CD14-positive monocyte (primary cell): ENCODE data around the gene TSPAN5. TPM values are rescaled to one million over a fixed set of nuclear protein-coding genes. Genes with fewer than 3 reads are reported as not detected.

Source experiments
- DNase-seq, 3 donors: peaks; one replicate each; pipeline ENCODE4 v3.0.0-alpha.2; 2011 to 2022
- H2AFZ ChIP-seq: 2 replicates; pipeline ENCODE4 v1.6.0; 2012; ENCODE audit warnings: mild to moderate bottlenecking, low read depth, low read length, inconsistent platforms; ENCODE audit not compliant: insufficient read depth, poor library complexity, severe bottlenecking
- H3K27ac ChIP-seq, 2 donors: 1 replicate in 1 of 2; 2 replicates in 1 of 2; pipeline ENCODE4 v1.5.1; 2012 to 2013; ENCODE audit warnings: low read length in 2 of 2, control low read depth in 1 of 2, inconsistent platforms in 1 of 2, low read depth in 1 of 2, mild to moderate bottlenecking in 1 of 2
- H3K27me3 ChIP-seq, 2 donors: one replicate each; pipeline versions ENCODE4 v1.6.0 to v1.6.1; 2011 to 2013; ENCODE audit warnings: low read length in 2 of 2; ENCODE audit not compliant: control insufficient read depth in 2 of 2, insufficient read depth in 2 of 2
- H3K36me3 ChIP-seq, 2 donors: replicated peaks in 1 of 2; 1 replicate in 1 of 2; 2 replicates in 1 of 2; pipeline versions ENCODE4 v1.5.1 to v1.6.1; 2012 to 2013; ENCODE audit warnings: low read length in 2 of 2, control low read depth in 1 of 2, inconsistent platforms in 1 of 2, mild to moderate bottlenecking in 1 of 2; ENCODE audit not compliant: insufficient read depth in 2 of 2, control insufficient read depth in 1 of 2
- H3K4me1 ChIP-seq, 2 donors: 1 replicate in 1 of 2; 2 replicates in 1 of 2; pipeline versions ENCODE4 v1.5.1 to v1.6.1; 2012 to 2013; ENCODE audit warnings: low read length in 2 of 2, control low read depth in 1 of 2, inconsistent platforms in 1 of 2, mild to moderate bottlenecking in 1 of 2, moderate library complexity in 1 of 2; ENCODE audit not compliant: insufficient read depth in 2 of 2, control insufficient read depth in 1 of 2
- H3K4me2 ChIP-seq: replicated peaks from 2 replicates; pipeline ENCODE3; 2012; ENCODE audit warnings: low read length, moderate library complexity, mild to moderate bottlenecking; ENCODE audit not compliant: poor library complexity, severe bottlenecking; ENCODE audit errors: extremely low read depth
- H3K4me3 ChIP-seq, 3 experiments: fragments of 200-600 bp in 1 of 3; sonication (generic) in 1 of 3; replicated peaks in 1 of 3; 1 replicate in 2 of 3; 2 replicates in 1 of 3; pipeline ENCODE4 v1.5.1; 2011 to 2013; ENCODE audit warnings: low read length in 3 of 3, mild to moderate bottlenecking in 3 of 3, control low read depth in 2 of 3, low read depth in 2 of 3, inconsistent platforms in 1 of 3, moderate library complexity in 1 of 3
- H3K79me2 ChIP-seq: 2 replicates; pipeline ENCODE4 v1.6.0; 2012; ENCODE audit warnings: mild to moderate bottlenecking, control low read depth, inconsistent platforms, low read length, moderate library complexity; ENCODE audit not compliant: insufficient read depth
- H3K9ac ChIP-seq: 2 replicates; pipeline ENCODE4 v1.6.0; 2017; ENCODE audit warnings: low read length, mild to moderate bottlenecking; ENCODE audit not compliant: insufficient read depth, poor library complexity, severe bottlenecking
- H3K9me3 ChIP-seq, 2 donors: replicated peaks in 1 of 2; 1 replicate in 1 of 2; 2 replicates in 1 of 2; pipeline versions ENCODE4 v1.5.1 to v1.6.1; 2012 to 2013; ENCODE audit warnings: low read length in 2 of 2, control low read depth in 1 of 2; ENCODE audit not compliant: control insufficient read depth in 1 of 2, insufficient read depth in 1 of 2
- H4K20me1 ChIP-seq: 2 replicates; pipeline ENCODE4 v1.6.0; 2012; ENCODE audit warnings: mild to moderate bottlenecking, low read length, control low read depth, moderate library complexity; ENCODE audit not compliant: insufficient read depth
- H3K27ac Mint-ChIP-seq, 7 donors: one replicate each; pipeline ENCODE4 v1.8.0; 2020; ENCODE audit warnings: mild to moderate bottlenecking in 7 of 7, mixed read lengths in 7 of 7, moderate library complexity in 6 of 7, inconsistent platforms in 2 of 7
- H3K27me3 Mint-ChIP-seq, 3 donors: one replicate each; pipeline ENCODE4 v1.8.0; 2021 to 2022; ENCODE audit warnings: low read depth in 3 of 3, mild to moderate bottlenecking in 3 of 3, mixed read lengths in 3 of 3, moderate library complexity in 3 of 3, inconsistent platforms in 1 of 3
- H3K36me3 Mint-ChIP-seq, 2 donors: one replicate each; pipeline ENCODE4 v1.8.0; 2020; ENCODE audit warnings: mixed read lengths in 2 of 2, inconsistent platforms in 1 of 2, mild to moderate bottlenecking in 1 of 2
- H3K4me1 Mint-ChIP-seq: one replicate; pipeline ENCODE4 v1.8.0; 2020; ENCODE audit warnings: mild to moderate bottlenecking, mixed read lengths
- H3K4me3 Mint-ChIP-seq, 2 donors: one replicate each; pipeline ENCODE4 v1.8.0; 2020; ENCODE audit warnings: mild to moderate bottlenecking in 2 of 2, mixed read lengths in 2 of 2, moderate library complexity in 1 of 2
- H3K9me3 Mint-ChIP-seq, 7 donors: one replicate each; pipeline ENCODE4 v1.8.0; 2020 to 2022; ENCODE audit warnings: mixed read lengths in 7 of 7, mild to moderate bottlenecking in 6 of 7, moderate library complexity in 6 of 7, inconsistent platforms in 2 of 7
- CTCF ChIP-seq: fragments of 200-600 bp; IDR thresholded peaks from one replicate; pipeline ENCODE4 v1.8.0; 2022; ENCODE audit warnings: antibody characterized with exemption, mild to moderate bottlenecking
- WGBS: methylation state at CpG from one replicate; pipeline ENCODE4 v1.1.5; 2013; ENCODE audit warnings: missing lambda C conversion rate; ENCODE audit not compliant: insufficient coverage; 5-methylcytosine and 5-hydroxymethylcytosine counted together
- intact Hi-C, 2 donors: fragments of 100-400 bp; cut with micrococcal nuclease; formaldehyde crosslinking; loops; one replicate each; pipeline versions ENCODE4 v1.15.0 to v1.15.1; 2023
- polyA plus RNA-seq, 3 donors: library from polyadenylated mRNA; depleted of rRNA in 1 of 3; unstranded in 2 of 3; stranded (reverse) in 1 of 3; fragments of 300-500 nt in 2 of 3; fragments of >200 nt in 1 of 3; fragmentation: Illumina TruSeq in 2 of 3; gene quantifications; 1 replicate in 2 of 3; 2 replicates in 1 of 3; pipeline ENCODE4 v1.2.3, GENCODE V29; 2012 to 2021

TSPAN5 gene
- polyA plus RNA-seq, 3 donors, result 0.09 to 1.1 (median 0.13) TPM

GRCh38 chr4:98506462-98507132 is 151.8 kb downstream of the TSPAN5 start:
- H3K4me1 Mint-ChIP-seq, result peaks cover 3% of the 10 kb centered on the region

GRCh38 chr4:98505992-98506391 is 152.4 kb downstream of the TSPAN5 start:
- Histone ChIP-seq H3K79me2 (no peaks in the 10 kb centered on the region), H3K27me3 (no peaks in the 10 kb centered on the region), H3K4me1 (no peaks in the 10 kb centered on the region), H3K9ac (no peak overlapping the region), H3K36me3 (no peaks in the 10 kb centered on the region), H3K27ac (no peak overlapping the region), H2AFZ (no peak overlapping the region), H3K9me3 (no peaks in the 10 kb centered on the region), H3K4me3 (no peak overlapping the region), H3K4me2 (no peak overlapping the region), H4K20me1 (no peaks in the 10 kb centered on the region)
- Mint-ChIP-seq H3K4me1 (peaks cover 3% of the 10 kb centered on the region), H3K9me3 (peaks cover 0 to 6% (median 2%) of the 10 kb centered on the region in 7 donors), H3K27ac (no peak overlapping the region), H3K36me3 (no peaks in the 10 kb centered on the region), H3K27me3 (peaks cover 0 to 1% (median 0%) of the 10 kb centered on the region in 3 donors), H3K4me3 (no peak overlapping the region)
- no peak for DNase-seq
- WGBS, result no CpG with 5 or more reads among the region's 1 CpG
- intact Hi-C loops, result no loop called here
- TF ChIP-seq CTCF, result no peak

More at GRCh38 chr4:98506462-98507132, 151.8 kb downstream of the TSPAN5 start:
- TF ChIP-seq CTCF, result peak; percentile 14
- Mint-ChIP-seq H3K9me3 (peaks cover 0 to 3% (median 0%) of the 10 kb centered on the region in 7 donors), H3K36me3 (no peaks in the 10 kb centered on the region), H3K27me3 (peaks cover 0 to 1% (median 0%) of the 10 kb centered on the region in 3 donors), H3K4me3 (no peak overlapping the region), H3K27ac (peak overlapping the region in 1 of 7 donors; percentile 45)
- no peak for DNase-seq
- no peaks in the 10 kb centered on the region for H3K27me3 ChIP-seq
- no peak overlapping the region for H2AFZ ChIP-seq
- no peaks in the 10 kb centered on the region for H3K9me3 ChIP-seq
- no peaks in the 10 kb centered on the region for H3K36me3 ChIP-seq
- H3K79me2 ChIP-seq, result no peaks in the 10 kb centered on the region
- no peaks in the 10 kb centered on the region for H4K20me1 ChIP-seq
- WGBS, result 57% methylated on average over 1 of the region's 5 CpGs
- no peak overlapping the region for H3K4me2 ChIP-seq
- H3K4me3 ChIP-seq, result no peak overlapping the region
- no peak overlapping the region for H3K9ac ChIP-seq
- intact Hi-C loops, result no loop called here
- no peak overlapping the region for H3K27ac ChIP-seq
- H3K4me1 ChIP-seq, result no peaks in the 10 kb centered on the region
